GM19099 (cell line): ENCODE results near the gene UBE2D1.

ENCODE experiments used
- POLR2A ChIP-seq: IDR thresholded peaks from 3 replicates; pipeline ENCODE4 v1.6.1; 2011; ENCODE audit warnings: low read depth; ENCODE audit not compliant: insufficient read length; ENCODE audit errors: extremely low read depth

Gene UBE2D1

DNA sequence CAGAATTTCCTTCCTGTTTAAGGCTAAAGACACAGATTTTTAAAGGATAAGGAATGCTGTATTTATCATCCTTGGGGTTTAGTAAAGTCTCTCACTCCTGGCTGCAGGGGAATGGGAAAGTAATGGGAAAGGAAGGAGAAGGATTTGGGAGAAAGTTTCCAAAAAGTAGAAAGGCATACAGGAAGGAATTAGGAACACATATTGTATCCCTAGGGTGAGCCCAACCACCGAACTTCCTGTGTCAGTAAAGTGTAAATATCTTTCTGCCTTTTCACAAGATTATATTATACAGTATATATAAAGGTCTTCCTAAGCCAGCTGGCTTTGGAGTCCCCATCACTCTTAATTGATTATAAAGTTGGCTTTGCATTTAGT is 12.0 kb upstream of the UBE2D1 start:
- TF ChIP-seq POLR2A: no peak

DNA sequence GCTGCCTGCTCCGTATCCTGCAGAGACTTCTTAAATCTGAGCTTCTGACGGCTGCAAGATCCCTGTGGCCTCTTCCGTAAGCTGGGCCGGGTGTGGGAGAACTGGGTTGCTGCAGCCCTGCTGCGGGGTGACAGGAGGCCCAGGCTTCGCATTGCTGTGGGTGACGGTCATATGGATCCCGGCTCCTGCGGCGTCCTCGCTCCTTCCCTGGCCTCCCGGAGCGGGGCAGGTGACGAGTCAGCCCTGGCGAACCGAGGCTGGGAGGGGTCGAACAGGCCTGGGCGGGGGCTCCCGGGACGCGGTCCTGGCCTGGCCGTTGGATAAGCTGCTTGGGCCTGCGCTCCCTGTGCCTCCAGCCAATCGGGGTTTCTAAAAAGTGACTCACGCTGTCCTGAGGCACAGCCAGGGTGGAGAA is 7.8 kb upstream of the UBE2D1 start:
- TF ChIP-seq POLR2A: no peak

DNA sequence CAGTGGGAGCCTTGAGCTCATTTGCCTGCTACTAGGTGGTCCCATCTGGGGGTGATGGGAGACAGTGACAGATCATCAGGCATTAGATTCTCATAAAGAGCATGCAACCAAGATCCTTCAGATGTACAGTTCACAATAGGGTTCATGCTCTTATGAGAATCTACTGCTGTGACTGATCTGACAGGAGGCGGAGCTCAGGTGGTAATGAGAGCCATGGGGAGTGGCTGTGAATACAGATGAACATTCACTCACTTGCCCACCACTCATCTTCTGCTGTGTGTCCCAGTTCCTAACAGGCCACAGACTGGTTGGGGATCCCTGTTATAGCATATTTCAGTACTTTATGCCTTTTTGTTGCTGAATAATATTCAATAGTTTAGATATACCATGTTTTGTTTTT is 6.6 kb upstream of the UBE2D1 start:
- no peak for TF ChIP-seq POLR2A

DNA sequence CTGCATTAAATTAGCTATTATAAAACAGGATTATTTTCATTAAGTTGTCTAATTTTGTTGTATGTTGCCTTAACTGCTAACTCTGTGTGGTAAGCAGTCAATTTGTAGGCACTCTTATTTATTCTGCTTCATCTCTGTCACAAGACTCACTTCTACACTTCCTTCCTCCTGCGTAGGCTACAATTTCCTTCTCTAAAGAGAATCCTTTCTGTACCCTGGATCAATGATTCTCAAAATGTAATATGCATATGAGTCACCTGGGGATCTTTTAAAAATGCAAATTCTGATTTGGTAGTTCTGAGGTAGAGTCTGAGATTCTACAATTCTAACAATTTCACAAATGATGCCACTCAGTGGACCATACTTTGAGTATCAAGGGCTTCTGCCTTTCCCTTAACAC is 4.4 kb upstream of the UBE2D1 start:
- TF ChIP-seq POLR2A: no peak

DNA sequence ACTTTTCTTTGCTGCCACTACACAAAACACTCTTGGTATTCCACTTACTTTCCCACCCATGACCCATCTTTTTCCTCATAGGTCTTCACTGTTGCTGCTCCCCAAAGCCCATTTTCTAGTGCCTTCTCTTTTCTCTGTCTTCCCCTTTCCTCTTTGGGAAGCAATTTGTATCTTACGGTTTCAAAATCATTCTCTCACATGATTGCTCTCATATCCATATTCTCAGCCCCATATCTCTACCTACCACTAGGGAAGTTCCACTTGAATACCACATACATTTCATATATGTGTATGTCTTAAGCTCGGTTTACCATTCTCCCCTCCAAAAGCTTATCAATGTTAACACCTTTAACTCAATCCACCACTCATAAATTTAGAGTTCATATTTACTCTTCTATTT is 3.2 kb upstream of the UBE2D1 start:
- no peak for TF ChIP-seq POLR2A

DNA sequence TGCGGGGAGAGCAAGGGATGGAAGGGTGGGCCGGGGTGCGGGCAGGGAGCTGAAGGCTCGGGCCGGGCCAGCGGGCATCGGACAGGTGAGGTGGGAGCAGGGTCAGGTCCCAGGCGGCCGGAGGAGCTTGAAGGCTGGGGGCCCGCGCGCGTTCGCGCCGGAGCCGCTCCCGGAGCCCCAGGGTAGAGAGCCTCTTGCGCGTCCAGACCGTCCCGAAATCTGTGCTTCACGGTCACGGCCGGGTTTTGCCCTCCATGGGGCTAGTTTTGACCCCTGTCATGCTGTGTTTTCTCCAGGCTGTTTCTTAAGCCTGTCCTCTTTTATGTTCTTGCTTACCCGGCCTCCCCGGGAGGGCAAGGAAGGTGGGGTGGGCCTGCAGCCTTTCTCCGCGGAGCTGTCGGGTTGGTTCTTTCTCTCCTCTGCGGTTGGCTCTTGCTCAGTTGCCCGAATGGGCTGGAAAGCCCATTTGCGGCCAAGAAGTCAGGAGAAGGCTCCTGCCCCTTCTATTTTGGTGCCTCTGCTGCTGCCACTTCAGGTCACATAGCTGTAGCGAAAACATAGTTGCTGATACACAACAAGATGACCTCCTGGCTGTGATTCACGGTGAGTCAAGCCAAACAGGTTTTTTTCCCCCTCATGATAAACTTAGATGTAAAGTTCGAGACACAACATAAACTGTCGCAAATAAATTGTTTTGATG is 650 bp downstream of the UBE2D1 start:
- TF ChIP-seq POLR2A: no peak

DNA sequence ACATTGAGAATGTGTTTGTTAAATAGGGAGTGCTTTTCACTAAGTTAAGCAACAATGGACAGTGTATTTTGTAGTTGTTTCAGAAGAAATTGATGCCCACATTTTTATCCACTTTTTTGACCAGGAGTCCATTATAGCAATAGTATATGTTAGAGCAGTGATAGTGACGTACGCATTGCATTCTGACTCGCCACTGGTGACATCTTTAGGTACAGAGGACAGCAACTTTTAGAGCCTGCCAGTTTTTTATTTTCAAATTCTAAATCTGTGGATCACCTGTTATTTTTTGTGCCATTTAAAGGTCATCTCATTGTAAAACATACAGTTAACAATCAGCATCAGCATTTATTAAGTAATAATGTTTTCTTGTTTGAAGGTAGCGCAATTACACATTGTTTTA is 1.4 kb downstream of the UBE2D1 start:
- no peak for TF ChIP-seq POLR2A

DNA sequence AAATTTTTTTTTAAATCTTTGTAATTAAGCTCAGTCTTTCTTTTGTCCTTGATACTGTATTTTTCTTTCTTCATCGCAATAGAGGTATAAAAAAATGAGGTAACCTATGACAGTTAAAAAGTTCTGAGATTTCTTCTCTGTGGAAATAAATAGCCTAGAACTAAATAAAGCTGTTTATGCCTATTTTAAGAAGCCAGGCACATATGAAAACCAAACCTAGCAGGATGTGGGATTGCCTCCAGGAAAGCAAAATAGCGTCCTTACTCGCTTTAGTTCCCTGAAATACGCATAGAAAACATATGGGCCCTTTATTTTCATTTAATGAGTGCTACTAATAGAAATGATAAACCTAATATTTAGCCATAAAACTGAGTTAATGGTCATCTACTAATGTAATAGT is 6.6 kb downstream of the UBE2D1 start:
- no peak for TF ChIP-seq POLR2A

DNA sequence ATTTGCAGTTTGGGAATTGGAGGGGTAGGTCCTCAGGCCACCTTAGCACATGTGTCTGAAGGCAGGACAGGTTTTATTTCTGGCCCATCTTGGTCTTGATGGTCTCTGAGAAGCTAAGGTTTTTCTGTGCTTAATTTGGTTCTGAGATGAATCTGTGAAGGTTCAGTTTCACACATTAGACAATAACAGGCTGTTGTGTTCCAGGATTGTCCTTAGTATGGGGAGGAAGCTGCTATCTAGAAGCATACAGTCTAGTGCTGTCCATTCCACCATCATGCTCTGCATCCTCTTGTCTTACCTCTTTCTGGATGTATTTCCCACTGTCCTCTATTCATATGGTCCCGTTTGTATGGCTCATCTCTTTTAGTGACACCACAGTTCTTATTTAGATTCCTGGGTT is 7.1 kb downstream of the UBE2D1 start:
- TF ChIP-seq POLR2A: no peak

DNA sequence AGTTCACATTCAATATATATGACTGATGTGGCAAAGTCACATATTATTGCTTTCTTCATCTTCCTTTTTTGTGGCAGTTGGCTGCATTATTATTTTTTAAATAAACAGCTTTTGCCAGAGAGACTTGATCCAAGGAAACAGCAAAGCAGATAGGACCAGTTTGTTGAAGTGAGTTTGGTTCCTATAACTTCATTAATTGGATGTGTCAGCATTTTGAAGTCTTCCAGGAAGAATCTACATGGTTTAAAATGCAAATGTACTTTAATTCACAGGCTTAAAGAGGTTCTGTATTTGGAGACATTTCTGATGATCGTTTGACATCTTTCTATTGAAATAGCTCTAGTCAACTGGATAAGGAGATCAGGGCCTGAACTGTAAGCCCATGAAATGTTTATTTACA is 13.2 kb downstream of the UBE2D1 start:
- no peak for TF ChIP-seq POLR2A

DNA sequence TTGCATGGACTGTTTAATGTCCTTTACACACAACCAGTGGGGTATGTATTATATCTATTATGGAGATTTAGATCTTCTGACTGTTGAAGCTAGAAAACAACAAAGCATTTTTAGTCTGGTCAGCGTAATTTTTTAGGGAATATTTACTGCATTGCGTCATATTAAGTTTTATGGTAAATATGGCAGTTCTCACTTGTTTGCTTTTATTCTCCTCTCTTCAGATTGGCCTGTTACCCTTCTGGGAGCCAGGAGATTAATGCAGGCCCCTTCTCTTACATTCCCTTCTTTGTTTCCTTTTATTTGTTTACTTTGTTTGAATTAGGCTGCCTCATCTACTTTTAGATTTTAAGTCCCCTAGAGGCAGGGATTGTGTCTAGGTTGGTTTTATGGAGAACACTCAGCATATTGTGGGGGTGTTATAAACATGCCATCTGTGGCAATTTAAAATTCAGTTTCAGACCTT is 13.8 kb downstream of the UBE2D1 start:
- TF ChIP-seq POLR2A: no peak

DNA sequence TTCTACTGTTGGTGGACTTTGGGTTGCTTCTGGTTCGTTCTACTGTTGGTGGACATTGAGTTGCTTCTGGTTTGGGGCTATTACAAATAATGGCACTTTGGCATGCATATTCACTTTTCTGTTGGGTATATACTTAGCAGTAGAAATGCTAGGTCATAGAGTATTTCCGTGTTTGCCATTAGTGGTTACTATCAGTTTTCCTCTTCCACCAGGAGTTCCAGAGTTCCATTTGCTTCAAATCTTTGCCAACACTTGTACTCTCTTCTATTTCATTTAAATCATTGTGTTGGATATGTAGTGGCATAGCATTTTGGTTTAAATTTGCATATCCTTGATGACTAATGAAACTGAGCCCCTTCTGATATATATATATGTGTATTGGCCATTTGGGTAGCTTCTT is 15.2 kb downstream of the UBE2D1 start:
- TF ChIP-seq POLR2A: no peak

DNA sequence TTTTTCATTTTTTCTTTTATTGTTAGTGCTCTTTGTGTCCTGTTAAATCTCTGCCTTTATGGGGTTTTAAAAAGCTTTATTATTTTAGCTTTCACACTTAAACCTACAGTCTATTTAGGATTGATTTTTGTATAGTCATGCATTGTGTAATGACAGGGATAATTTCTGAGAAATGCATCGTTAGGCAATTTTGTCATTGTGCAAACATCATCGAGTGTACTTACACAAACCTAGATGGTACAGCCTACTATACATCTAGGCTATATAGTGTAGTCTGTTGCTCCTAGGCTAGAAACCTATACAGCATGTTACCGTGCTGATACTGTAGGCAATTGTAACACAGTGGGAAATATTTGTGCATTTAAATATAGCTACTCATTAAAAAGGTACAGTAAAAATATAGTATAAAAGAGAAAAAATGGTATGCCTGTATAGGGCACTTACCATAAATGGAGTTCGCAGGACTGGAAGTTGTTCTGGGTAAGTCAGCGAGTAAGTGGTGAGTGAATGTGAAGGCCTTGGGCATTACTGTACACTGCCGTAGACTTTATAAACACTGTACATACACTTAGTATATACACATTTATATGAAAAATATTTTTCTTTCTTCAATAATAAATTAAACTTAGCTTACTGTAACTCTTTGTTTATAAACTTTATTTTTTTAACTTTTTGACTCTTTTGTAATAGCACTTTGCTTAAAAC is 16.0 kb downstream of the UBE2D1 start:
- no peak for TF ChIP-seq POLR2A

DNA sequence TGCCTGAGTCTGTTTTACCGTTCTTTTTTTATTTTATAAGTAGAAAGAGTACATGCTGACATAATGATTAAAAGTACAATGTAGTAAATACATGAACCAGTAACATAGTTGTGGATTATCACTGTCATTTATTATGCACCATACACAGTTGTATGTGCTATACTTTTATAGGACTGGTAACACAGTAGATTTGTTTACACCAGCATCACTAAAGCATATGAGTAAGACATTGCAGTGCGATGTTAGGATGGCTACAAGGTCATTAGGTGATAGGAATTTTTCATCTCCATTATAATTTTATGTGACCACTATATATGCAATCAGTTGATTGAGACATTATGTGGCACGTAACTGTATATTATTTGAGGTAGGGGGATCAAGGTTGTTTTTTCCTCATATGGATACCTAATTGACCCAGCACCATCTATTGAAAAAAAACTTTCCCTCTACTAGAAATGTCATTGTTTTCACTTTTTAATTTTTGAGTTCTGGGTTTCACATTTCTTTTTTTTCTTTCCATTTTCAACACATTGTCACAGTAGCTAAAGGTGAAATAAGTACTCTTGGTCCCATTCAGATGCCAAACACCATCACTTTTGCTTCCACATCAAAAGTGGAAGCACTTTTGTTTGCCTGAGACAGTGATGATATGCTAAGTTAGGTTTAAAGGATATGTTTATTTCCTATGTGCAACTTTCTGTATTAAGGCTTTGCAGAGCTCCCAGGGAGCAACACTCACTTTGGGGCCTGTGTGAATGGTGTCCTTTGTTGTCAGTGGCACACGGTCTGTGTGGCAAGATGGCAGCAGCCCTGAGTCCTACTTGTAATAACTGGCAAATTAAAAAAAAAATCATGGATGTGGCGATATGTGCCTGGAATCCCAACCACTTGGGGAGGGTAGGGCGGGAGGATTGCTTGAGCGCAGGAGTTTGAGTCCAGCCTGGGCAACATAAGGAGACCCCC is 17.1 kb downstream of the UBE2D1 start:
- TF ChIP-seq POLR2A: no peak

DNA sequence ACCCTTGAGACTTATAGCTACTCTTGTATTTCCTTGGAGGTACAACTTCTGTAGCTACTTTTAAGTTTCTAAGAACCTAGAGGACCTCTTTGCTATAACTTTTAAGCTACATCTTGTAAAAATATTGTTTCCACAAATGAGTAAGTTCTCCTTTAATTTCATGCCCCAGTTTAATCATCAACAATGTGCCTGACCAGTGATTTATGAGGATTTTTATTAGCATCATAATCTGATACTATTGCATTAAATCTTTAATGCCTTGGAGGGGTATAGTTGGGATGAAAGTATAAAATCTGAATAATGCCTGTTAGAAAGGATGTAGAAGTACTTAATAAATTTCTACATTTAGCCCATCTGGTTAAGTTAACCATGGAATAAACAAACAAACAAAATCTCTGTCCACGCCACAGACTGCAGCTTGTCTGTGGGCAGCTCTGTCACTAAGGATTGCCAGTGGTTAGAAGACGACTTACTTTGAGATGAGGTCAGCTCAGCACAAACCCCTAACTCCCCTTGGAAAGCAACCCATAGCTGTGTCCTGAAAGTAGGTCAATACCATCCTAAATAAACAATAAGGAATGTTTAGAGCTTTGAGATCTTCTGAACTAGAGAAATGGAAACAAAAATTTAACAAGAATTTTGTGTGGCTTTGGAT is 18.3 kb downstream of the UBE2D1 start:
- no peak for TF ChIP-seq POLR2A
